GM19324 (cell line): ENCODE measurements around the gene ABHD8.
"Not testable (repeated sequence)": the region's sequence is repeated elsewhere in the genome, so short reads cannot be mapped to it uniquely, and the experiment has no call there.

Experiments used
- ATAC-seq: cut with Tn5 transposase; IDR thresholded peaks from one replicate; pipeline ENCODE4 v1.9.1; 2021; ENCODE audit warnings: mild to moderate bottlenecking, moderate library complexity; ENCODE audit not compliant: unreplicated experiment, low FRiP score

Gene ABHD8

DNA sequence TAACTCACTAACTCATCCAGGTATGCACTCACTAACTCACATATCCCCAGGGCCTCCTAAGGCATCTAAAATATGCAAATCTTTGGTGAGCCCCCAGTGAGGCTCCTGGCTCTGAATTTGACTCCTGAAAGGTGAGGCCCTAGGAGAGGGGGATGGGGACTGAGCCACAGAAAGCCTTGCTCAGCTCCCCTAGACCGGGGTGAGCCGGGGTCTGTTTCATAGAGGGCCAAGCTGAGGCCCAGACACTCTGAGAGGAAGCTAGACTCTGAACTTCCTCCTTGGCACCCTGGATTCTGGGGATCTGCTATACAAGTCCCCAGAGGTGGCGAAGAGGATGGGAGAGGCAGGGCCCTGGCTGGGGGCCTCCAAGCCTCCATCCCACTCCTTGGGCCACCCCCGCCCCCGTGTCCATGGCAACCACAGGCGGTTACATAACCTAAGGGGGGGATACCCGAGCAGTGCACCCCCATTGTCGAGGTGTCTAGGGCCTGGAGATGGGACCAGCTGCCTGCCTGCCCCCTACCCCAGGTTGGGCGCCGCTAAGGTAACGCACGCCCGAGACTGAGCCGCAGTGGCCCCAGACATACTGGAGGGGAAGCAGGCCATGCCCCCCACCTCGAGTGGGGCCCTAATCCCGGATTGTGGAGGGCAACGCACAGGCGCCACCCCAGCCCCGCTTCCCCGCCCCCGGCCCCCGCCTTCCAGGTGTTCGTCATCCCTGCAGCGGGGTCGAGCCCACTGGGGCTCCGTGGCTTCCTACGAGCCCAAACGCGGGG lies 646 bp downstream of the ABHD8 start:
- ATAC-seq: no peak

- ATAC-seq: no peak
Observed at GRCh38 chr19:17300992-17301619, 2.1 kb downstream of the ABHD8 start.

DNA sequence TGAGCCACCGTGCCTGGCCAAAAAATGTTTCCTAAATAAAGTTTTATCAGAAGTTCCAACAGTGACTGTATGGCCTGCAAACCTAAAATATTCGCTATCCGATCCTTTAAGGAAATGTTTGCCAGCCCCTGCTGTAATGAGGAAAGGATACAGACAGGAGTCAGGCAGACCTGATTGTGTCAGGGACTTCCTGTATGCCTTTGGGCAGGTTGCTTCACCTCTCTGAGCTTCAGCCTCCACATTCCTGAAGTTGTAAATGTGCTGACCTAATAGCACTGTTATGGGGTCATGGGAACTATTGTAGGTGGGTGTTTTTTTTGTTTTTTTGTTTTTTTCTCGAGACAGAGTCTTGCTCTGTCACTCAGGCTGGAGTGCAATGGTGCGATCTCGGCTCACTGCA lies 6.2 kb downstream of the ABHD8 start:
- ATAC-seq: no peak

DNA sequence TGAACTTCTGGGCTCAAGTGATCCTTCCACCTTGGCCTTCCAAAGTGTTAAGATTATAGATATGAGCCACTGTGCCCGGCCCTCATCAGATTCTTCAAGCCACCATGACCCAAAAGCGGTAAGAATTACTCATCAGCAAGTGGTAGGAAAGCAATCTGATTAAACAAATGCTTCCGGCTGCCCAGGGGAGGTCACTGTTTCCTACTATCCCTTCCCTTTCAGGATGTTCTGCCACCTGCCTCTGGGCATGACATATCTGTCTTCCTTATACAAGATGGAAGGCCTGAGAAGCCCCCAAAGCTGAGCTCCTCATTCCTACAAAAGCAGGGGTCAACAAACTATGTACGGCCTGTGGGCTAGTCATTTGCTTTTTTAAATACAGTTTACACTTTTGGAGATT lies 7.0 kb downstream of the ABHD8 start:
- no peak for ATAC-seq

GRCh38 chr19:17295551-17295950 lies 7.7 kb downstream of the ABHD8 start:
- ATAC-seq: not testable (repeated sequence)

DNA sequence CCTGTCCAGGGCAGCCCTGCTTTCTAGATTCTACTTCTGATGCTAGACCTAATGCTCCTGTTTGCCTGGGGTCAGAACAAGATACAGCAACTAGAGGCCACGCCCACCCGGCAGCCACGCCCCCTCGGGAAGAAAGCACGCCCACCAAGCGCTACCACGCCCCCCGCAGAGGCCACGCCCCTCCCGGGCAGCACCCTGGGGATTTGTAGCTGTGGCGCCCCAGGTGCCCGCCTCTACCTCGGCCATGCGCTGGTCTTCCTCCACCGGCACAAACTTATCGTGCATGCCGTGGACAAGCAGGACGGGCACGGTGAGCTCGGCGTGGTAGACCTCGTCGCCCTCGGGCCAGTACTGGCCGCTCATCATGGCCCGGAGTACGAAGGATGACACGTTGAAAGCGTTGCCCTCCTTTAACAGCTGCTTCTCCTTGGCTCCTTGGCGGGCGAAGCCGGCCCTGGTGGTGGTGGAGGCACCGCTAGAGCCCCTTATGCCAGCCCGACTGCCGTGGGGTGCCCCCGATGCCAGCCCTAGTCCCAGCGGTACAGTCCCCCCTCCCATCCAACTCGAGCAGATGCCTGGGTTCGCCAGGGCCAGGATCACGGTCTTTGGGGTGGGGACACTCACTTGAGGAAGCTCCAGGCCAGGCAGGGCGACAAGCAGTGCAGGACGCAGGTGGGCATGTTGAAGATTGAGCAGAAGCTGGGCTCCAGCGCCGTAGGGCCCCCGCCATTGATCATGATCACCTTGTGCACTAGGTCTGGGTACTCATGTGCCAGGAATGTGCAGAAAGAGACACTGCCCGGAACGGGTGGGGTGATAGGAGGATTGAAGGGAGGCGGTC lies 9.0 kb downstream of the ABHD8 start:
- ATAC-seq: no peak

DNA sequence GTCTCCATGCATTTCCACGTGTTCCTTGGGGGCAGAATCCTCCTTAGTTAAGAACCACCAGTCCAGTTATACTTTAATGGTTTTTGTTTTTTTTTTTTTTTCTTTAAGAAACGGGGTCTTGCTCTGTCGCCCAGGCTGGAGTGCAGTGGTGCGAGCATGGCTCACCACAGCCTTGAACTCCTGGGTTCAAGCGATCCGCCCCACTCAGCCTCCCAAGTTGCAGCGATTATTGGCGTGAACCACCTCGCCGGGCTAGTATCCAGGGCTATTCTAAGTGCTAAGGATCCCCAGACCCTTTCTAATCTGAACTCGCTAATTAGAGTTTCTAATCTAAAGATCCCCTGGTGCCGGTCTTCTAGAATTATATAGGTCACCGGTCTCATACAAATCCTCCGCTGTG lies 9.6 kb downstream of the ABHD8 start:
- ATAC-seq: no peak

GRCh38 chr19:17292301-17293074 lies 10.7 kb downstream of the ABHD8 start:
- ATAC-seq: peak; percentile 68

DNA sequence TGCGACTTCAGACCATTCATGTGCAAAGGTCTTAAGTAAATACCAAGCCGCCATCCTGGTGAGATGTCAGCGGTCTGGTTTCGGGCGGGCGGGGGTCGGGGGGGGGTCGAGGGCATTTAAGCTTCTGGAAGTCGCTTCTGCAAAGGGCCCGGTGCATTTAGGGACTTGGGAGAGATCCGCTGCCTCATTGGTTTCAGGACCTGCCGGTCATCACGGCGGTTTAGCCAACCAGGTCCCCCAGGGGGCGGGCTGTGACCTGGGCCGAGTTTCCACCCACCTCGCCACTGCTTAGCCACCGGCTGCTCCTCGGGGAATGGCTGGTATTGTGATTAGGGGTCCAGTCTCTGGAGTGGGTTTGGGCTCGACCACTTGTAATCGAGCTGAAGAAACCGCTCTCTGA lies 13.7 kb downstream of the ABHD8 start:
- ATAC-seq: no peak

- no peak for ATAC-seq
Observed at GRCh38 chr19:17286752-17287151, 16.5 kb downstream of the ABHD8 start.

GRCh38 chr19:17286263-17286662 lies 17.0 kb downstream of the ABHD8 start:
- ATAC-seq: no peak

DNA sequence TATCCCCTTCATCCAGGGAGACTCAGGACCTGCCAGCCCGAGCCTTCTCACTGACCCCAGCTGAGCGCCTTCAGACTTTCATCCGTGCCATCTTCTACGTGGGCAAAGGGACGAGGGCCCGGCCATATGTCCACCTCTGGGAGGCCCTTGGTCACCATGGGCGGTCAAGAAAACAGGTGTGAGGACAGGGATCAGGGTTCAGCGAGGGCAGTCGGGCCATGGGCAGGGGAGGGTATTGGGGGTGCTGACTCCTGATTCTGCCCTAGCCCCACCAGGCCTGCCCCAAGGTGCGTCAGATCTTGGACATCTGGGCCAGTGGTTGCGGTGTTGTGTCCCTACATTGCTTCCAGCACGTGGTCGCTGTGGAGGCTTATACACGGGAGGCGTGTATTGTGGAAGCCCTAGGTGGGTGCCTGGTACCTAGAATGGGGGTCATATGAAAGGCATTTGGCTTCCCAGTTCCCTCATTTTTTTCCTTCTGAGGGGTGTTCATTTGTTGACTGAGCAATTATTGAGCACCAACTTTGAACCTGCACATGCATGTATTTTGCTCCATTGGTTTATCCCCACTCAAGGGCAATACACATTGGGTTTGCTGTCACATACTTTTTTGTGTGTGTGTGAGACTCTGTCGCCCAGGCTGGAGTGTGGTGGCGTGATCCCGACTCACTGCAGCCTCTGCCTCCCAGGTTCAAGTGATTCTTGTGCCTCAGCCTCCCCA lies 17.6 kb downstream of the ABHD8 start:
- ATAC-seq: no peak

GRCh38 chr19:17283504-17283996 lies 19.7 kb downstream of the ABHD8 start:
- no peak for ATAC-seq

DNA sequence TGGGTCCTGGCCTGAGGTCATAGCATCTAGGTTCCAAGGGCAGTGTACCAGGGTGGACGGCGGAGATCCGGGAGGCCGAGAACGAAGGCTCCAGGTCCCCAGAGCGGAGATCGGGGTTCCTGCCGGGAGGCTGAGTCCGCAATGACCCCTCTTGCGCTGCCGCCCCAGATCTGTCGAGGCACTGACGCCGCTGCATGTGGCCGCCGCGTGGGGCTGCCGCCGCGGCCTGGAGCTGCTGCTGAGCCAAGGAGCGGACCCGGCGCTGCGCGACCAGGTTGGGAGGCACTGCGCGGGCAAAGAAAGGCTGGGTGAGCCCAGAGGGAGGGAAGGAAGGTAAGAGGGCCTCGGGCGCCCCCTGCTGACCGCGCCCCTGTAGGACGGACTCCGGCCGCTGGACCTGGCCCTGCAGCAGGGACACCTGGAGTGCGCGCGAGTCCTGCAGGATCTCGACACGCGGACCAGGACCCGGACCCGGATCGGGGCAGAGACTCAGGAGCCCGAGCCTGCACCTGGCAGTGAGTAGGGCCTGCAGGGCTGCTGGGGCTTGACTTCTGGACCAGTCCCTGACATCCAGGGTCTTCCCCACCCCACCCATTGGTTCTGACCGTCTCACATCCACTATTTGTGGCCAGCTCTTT lies 20.6 kb downstream of the ABHD8 start:
- peak; percentile 61 for ATAC-seq

- ATAC-seq: peak; percentile 49
Observed at GRCh38 chr19:17281391-17282304, 21.6 kb downstream of the ABHD8 start, which contains the start of gene ANKLE1. Gene ANKLE1 (plus strand): TSS chr19:17281901. CDS start chr19:17281921, 20 bp downstream.

GRCh38 chr19:17279436-17279835 lies 23.8 kb downstream of the ABHD8 start:
- no peak for ATAC-seq

DNA sequence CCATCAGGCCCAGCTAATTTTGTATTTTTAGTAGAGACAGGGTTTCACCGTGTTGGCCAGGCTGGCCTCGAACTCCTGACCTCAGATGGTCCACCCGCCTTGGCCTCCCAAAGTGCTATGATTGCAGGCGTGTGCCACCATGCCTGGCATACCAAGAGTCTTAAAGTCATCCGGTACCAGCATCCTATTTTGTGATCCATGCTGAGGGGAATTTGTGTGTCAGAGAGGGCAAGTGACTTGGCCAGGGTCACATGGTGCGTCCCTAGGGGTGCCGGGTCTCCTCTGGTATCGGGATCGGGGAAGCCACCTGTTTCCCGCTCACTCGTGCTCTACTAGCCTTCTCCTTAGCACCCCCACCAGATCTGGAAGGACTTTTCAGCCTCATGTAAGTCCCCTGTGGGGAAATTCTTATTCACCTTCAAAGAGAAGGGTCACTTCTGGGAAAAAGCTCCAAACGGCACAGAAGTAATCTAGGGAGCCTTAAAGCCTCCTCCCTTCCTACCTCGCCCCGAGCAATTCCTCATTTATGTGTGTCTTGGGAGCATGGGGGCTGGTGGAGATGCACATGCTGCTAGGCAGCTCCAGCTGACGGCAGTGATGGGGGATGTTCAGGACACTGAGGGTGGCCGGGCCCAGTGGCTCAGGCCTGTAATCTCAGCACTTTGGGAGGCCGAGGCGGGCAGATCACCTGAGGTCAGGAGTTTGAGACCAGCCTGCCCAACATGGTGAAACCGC lies 27.6 kb downstream of the ABHD8 start:
- ATAC-seq: no peak
